Nephron (organoid): Measurements from ENCODE around the gene TMEM238.

ENCODE experiments used
- H3K27ac Mint-ChIP-seq, 3 experiments: 2 replicates each; pipeline ENCODE4 v1.8.0; 2020; ENCODE audit warnings: mixed read lengths in 3 of 3, mild to moderate bottlenecking in 2 of 3, moderate library complexity in 1 of 3
- H3K27me3 Mint-ChIP-seq: 2 replicates; pipeline ENCODE4 v1.8.0; 2021; ENCODE audit warnings: low read depth, mild to moderate bottlenecking, moderate library complexity, mixed read lengths
- H3K36me3 Mint-ChIP-seq: 2 replicates; pipeline ENCODE4 v1.8.0; 2020; ENCODE audit warnings: low read depth, mixed read lengths
- H3K4me1 Mint-ChIP-seq: 2 replicates; pipeline ENCODE4 v1.8.0; 2020; ENCODE audit warnings: mixed read lengths
- H3K4me3 Mint-ChIP-seq, 3 experiments: 2 replicates each; pipeline ENCODE4 v1.8.0; 2020; ENCODE audit warnings: mild to moderate bottlenecking in 3 of 3, mixed read lengths in 3 of 3, moderate library complexity in 2 of 3
- H3K9me3 Mint-ChIP-seq: 2 replicates; pipeline ENCODE4 v1.8.0; 2020; ENCODE audit warnings: mixed read lengths
- CTCF ChIP-seq, 3 experiments: fragments of 200-600 bp; sonication (generic); IDR thresholded peaks; one replicate each; pipeline ENCODE4 v1.5.0; 2021; ENCODE audit warnings: antibody characterized with exemption in 3 of 3; ENCODE audit not compliant: unreplicated experiment in 3 of 3

TMEM238 gene

GRCh38 chr19:55362990-55363716 is 20.9 kb downstream of the TMEM238 start, which contains the start of gene GARIN5B:
TSS of gene GARIN5B (minus strand) at chr19:55363260. CDS start at chr19:55363066, 194 bp downstream.
- Mint-ChIP-seq H3K4me3 (no peak within 1 kb of the TSS), H3K4me1 (no peaks in the 10 kb centered on the region), H3K27me3 (peaks cover 16% of the 10 kb centered on the region), H3K27ac (no peak within 1 kb of the TSS), H3K9me3 (no peaks in the 10 kb centered on the region), H3K36me3 (no peaks in the 10 kb centered on the region)
- TF ChIP-seq CTCF (IDR thresholded peaks at IDR 0.05; ENCODE audit: unreplicated experiment in 3 of 3): no peak

- Mint-ChIP-seq H3K4me1 (no peaks in the 10 kb centered on the region), H3K27me3 (peaks cover 17% of the 10 kb centered on the region), H3K9me3 (no peaks in the 10 kb centered on the region), H3K27ac (no peak overlapping the region), H3K36me3 (no peaks in the 10 kb centered on the region), H3K4me3 (no peak overlapping the region)
- no peak for TF ChIP-seq CTCF (IDR thresholded peaks at IDR 0.05; ENCODE audit: unreplicated experiment in 3 of 3)
These were observed 21.7 kb downstream of the TMEM238 start for GRCh38 chr19:55362174-55362989.

GRCh38 chr19:55360902-55361301 is 23.2 kb downstream of the TMEM238 start:
- H3K27ac Mint-ChIP-seq: no peak overlapping the region
- no peak for TF ChIP-seq CTCF (IDR thresholded peaks at IDR 0.05; ENCODE audit: unreplicated experiment in 3 of 3)
- no peaks in the 10 kb centered on the region for H3K4me1 Mint-ChIP-seq
- no peaks in the 10 kb centered on the region for H3K36me3 Mint-ChIP-seq
- H3K27me3 Mint-ChIP-seq: peaks cover 27% of the 10 kb centered on the region
- H3K9me3 Mint-ChIP-seq: no peaks in the 10 kb centered on the region
- H3K4me3 Mint-ChIP-seq: no peak overlapping the region

- Mint-ChIP-seq H3K4me1 (peaks cover 4% of the 10 kb centered on the region), H3K27ac (no peak overlapping the region), H3K9me3 (no peaks in the 10 kb centered on the region), H3K27me3 (peaks cover 39% of the 10 kb centered on the region), H3K36me3 (no peaks in the 10 kb centered on the region), H3K4me3 (no peak overlapping the region)
- TF ChIP-seq CTCF (IDR thresholded peaks at IDR 0.05; ENCODE audit: unreplicated experiment in 3 of 3): no peak
These were observed 24.9 kb downstream of the TMEM238 start for GRCh38 chr19:55358943-55359908.

GRCh38 chr19:55358493-55358892 is 25.6 kb downstream of the TMEM238 start:
- H3K4me3 Mint-ChIP-seq: no peak overlapping the region
- H3K27ac Mint-ChIP-seq: no peak overlapping the region
- H3K9me3 Mint-ChIP-seq: no peaks in the 10 kb centered on the region
- no peaks in the 10 kb centered on the region for H3K36me3 Mint-ChIP-seq
- H3K4me1 Mint-ChIP-seq: peaks cover 4% of the 10 kb centered on the region
- peaks cover 46% of the 10 kb centered on the region for H3K27me3 Mint-ChIP-seq
- TF ChIP-seq CTCF (IDR thresholded peaks at IDR 0.05; ENCODE audit: unreplicated experiment in 3 of 3): no peak
